ENCODE results near the gene CAPN11.

The CAPN11 gene

GRCh38 chr6:44156494-44157151 lies 2.0 kb upstream of the CAPN11 start:
- no peak for TF ChIP-seq CTCF (IDR thresholded peaks at IDR 0.05; ENCODE audit: insufficient read depth, low read depth, low read length, missing control alignments)
- no peak for DNase-seq (ENCODE audit: low read depth)
- no peak overlapping the region for H3K4me3 ChIP-seq (ENCODE audit: low read length)

GRCh38 chr6:44157152-44157521 lies 1.5 kb upstream of the CAPN11 start:
- DNase-seq (ENCODE audit: low read depth), result no peak
- no peak overlapping the region for H3K4me3 ChIP-seq (ENCODE audit: low read length)
- TF ChIP-seq CTCF (IDR thresholded peaks at IDR 0.05; ENCODE audit: insufficient read depth, low read depth, low read length, missing control alignments), result no peak

GRCh38 chr6:44161997-44162338 lies 3.3 kb downstream of the CAPN11 start:
- no peak overlapping the region for H3K4me3 ChIP-seq (ENCODE audit: low read length)
- DNase-seq (ENCODE audit: low read depth), result peak; percentile 76
- no peak for TF ChIP-seq CTCF (IDR thresholded peaks at IDR 0.05; ENCODE audit: insufficient read depth, low read depth, low read length, missing control alignments)

- no peak for DNase-seq (ENCODE audit: low read depth)
- TF ChIP-seq CTCF (IDR thresholded peaks at IDR 0.05; ENCODE audit: insufficient read depth, low read depth, low read length, missing control alignments), result no peak
- H3K4me3 ChIP-seq (ENCODE audit: low read length), result no peak overlapping the region
These were observed 4.4 kb downstream of the CAPN11 start for GRCh38 chr6:44162876-44163625.

GRCh38 chr6:44166116-44166515 lies 7.5 kb downstream of the CAPN11 start:
- TF ChIP-seq CTCF (IDR thresholded peaks at IDR 0.05; ENCODE audit: insufficient read depth, low read depth, low read length, missing control alignments), result no peak
- H3K4me3 ChIP-seq (ENCODE audit: low read length), result no peak overlapping the region
- DNase-seq (ENCODE audit: low read depth), result no peak

GRCh38 chr6:44166591-44167184 lies 8.1 kb downstream of the CAPN11 start:
- TF ChIP-seq CTCF (IDR thresholded peaks at IDR 0.05; ENCODE audit: insufficient read depth, low read depth, low read length, missing control alignments), result no peak
- no peak for DNase-seq (ENCODE audit: low read depth)
- H3K4me3 ChIP-seq (ENCODE audit: low read length), result no peak overlapping the region
